Stimulated activated CD8-positive, alpha-beta memory T cell treated with anti-CD3 and anti-CD28 coated beads, Interleukin-12 subunit alpha, Interleukin-12 subunit beta, amount 100 ng/mL, for 4 hours (primary cell): Measurements from ENCODE around the gene SH2D4B.
"Not testable (repeated sequence)": the region's sequence is repeated elsewhere in the genome, so short reads cannot be mapped to it uniquely, and the experiment has no call there.

Source experiments
- DNase-seq: peaks from one replicate; pipeline ENCODE4 v3.0.0-alpha.2; 2020; ENCODE audit warnings: low read depth

The SH2D4B gene

DNA sequence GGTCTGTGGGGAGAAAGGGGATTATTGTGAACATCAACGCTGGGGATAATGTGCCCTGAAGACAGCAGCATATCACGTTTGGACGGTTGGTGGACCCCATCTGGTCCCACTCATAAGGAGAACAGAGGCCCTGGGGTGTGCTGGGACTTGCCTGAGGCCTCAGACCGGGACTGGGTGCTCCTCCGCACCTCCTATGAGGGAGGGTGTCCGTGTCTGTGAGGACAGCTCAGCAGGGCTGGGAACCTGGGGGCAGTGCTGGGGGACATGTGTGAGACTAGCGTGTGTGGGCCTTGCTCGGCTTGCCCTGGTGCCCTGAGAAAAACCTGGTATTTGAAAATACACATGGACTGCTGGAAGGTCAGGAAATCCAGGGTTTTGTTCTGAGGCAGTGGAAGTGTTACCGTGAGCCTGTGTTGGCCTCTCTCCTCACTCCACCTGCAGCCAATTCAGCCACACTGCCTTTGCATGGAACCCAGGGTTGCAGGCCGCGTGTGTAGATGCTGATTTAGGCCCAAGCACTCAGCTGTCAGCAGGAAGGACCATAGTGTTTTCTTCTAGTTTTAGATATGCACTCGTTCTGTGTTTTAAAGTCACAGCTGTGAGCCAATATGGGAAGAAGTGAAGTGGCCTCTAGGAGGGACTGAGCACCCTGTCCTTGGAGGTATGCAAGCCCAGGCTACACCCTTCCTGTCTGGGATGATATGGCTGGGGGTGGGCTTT lies 13.4 kb upstream of the SH2D4B start:
- no peak for DNase-seq

- DNase-seq: no peak
These were observed 11.5 kb upstream of the SH2D4B start for GRCh38 chr10:80526218-80526617.

- DNase-seq: no peak
These were observed 11.0 kb upstream of the SH2D4B start for GRCh38 chr10:80526742-80527141.

DNA sequence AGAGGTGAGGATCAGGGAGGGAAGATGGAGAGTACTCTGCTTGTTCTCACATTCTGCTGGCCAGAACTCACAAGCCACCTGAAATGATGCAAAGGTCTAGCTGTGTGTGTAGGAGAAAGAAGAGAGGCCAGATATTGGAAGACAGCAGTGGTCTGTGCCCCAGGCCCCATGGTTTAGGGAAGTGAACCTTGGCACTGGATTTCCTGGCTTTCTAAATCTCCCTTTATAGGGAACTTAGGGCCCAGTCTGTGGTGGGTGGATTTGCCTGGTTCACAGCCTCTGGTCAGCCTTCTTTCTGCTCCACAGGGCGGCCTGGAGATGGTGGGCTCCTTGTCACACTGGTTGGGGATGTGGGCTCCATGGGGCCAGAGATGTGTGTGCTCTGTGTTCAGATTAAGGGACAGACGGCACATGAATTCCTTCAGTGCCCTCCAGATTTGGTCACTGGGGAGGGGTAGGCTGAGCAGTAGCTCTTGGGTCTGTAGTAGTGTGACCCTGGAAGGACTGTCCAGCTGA lies 9.5 kb upstream of the SH2D4B start:
- no peak for DNase-seq

DNA sequence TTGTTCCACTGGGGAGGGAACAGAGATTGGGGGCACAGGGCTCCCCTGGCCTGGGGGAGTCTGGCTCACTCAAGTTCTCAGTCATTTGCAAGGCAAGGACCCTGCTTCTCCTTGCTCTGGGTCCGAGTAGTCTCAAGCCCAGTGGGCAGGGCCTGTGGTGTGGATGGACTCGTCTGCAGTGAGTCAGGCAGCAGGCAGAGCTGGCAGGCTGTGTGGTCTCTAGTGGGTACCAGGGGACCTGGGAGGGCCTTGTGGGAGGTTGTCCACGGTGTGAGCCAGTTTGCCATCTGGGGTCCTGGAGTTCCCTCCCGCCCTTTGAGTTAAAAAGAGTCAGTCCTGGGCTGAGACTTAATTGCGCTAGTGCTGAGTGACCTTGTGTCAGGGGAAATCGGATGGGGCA lies 8.8 kb upstream of the SH2D4B start:
- no peak for DNase-seq

DNA sequence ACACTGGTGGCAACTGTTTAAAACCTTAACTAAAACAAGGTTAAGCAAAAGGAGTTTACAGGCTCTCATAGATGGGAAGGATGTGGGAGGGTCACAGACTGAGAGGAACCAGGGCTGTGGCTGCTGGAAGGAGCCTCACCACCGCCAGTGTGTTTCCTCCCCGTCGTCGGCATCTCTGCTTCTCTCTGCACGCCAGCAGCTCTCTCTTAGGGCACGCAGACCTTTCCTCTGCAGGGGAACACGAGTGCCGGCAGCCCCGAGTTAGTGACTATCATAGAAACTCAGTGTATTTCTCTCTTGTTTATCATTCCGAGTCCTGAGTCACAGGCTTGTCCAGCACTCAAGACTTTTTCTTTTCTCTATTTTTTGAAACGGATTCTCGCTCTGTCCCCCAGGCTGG lies 8.1 kb upstream of the SH2D4B start:
- no peak for DNase-seq

- no peak for DNase-seq
These were observed 7.5 kb upstream of the SH2D4B start for GRCh38 chr10:80530251-80530650.

DNA sequence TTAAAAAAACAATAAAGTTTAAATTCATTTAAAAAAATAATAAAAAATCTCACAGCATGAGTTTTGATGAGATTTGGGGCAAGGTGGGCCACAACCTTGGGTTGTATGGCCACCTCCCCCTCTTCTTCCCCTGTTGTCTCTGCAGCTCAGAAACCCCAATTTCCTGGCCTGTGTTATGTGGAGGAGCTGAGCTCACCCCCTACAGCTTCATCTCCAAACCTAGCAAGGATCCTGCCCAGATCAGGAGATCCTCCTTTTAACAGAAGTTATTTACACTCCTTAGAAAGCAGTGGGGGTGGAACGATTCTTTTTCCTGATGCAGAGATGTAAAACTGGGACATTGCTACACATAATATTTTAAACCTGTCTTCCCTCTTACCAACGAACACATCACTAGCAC lies 6.9 kb upstream of the SH2D4B start:
- DNase-seq: no peak

DNA sequence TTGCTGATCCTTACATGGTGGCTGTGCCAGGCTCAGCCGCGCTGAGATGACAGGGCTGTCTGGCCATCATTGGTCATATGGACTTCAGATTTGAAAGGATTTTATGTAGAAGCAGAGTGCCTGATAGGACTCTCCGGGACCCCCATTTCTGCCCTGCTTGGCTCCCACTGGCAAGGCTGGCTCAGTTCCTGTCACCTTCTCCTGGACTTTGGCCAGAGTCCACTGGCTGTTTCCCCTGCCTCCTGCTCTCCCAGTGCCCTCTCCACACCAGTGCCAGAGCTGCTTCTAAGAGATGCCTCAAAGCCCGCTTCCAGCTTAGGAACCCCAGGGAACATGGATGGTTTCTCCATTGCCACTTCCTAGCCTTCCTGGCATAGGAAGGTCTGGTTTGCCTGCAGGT lies 5.1 kb upstream of the SH2D4B start:
- DNase-seq: no peak

- not testable (repeated sequence) for DNase-seq
These were observed 3.6 kb upstream of the SH2D4B start for GRCh38 chr10:80534059-80534458.

- DNase-seq: not testable (repeated sequence)
These were observed 3.1 kb upstream of the SH2D4B start for GRCh38 chr10:80534646-80535045.

GRCh38 chr10:80535671-80536360 lies 1.9 kb upstream of the SH2D4B start:
- peak; percentile 61 for DNase-seq

DNA sequence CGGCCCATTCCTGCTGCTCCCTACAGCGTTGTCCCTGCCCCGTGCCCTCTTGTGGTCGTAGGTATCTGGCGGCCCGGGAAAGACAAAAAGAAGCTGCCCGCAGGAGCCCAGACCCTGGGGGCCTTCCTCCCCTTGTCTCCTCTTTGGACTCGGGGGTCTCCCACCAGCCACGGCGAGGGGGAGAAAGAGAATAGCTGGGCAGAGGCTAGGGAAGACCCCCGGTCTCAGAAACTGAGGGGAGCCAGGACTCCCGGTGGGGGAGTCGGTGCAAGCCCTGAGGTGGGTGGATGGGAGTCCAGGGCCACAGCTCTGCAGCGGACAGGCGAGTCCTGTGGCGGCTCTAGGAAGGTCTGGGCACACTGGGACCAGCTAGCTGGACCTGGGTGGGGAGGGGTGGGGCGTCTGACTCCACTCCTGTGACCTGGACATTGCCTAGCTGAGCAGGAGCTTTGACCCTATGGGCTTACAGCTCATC lies 1.3 kb upstream of the SH2D4B start:
- no peak for DNase-seq

GRCh38 chr10:80537086-80537735 lies 491 bp upstream of the SH2D4B start:
- DNase-seq: no peak

GRCh38 chr10:80538481-80539185 lies 931 bp downstream of the SH2D4B start:
- no peak for DNase-seq

- DNase-seq: no peak
These were observed 1.8 kb downstream of the SH2D4B start for GRCh38 chr10:80539421-80540031.

- DNase-seq: no peak
These were observed 2.4 kb downstream of the SH2D4B start for GRCh38 chr10:80540136-80540535.

- DNase-seq: no peak
These were observed 2.9 kb downstream of the SH2D4B start for GRCh38 chr10:80540618-80540980.

DNA sequence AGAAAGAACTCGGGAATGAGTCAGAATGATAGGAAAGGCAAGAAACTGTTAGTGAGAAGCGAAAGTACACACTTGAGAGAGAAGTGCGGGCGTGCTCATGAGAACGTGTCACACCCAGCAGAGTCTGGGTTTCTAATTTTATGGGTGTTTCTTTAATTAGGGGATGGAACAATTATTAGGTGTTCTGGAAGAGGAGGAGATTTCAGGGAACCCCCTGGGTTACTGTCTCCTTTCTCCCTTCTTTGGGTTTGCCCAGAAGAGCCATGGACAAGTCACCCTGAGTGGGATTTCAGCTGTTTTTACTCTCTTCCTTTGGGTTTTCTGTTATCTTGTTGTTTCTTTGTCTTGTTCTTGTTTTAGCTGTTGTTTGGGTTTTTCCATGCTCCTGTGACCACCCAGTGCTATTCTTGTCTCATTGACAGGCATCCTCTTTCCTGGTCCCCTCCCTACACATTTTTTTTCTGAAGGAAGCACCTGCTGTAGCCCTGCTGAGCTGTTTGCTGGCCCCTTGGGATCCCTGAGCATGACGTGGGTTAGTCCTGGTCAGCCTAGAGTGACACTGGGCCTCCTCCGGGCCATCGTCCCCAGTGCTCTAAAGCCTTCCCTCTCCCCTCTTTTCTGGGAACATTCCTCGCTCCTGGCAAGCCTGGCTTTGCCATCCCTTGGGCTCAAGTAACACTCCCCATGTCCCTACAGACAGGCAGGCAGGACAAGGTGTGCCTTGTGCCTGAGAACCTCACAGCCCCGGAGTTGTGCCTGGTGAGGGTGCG lies 3.5 kb downstream of the SH2D4B start:
- DNase-seq: no peak

DNA sequence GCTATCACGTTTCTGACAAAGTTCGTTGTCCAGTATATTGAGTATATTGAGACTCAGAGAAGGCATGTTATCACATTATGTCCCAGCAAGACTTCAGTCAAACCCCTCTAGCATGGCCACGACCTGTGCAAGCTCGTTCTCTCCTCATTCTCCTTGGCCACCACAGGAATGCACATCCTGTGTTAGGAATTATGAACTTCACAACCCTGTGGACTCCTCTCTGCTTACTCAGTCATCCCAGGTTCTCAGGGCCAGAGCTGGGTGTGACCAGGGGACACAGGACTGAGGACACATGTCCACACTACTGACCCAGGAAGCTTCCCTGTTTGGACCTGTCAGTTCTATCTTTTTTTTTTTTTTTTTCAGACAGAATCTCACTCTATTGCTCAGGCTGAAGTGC lies 4.4 kb downstream of the SH2D4B start:
- DNase-seq: no peak

DNA sequence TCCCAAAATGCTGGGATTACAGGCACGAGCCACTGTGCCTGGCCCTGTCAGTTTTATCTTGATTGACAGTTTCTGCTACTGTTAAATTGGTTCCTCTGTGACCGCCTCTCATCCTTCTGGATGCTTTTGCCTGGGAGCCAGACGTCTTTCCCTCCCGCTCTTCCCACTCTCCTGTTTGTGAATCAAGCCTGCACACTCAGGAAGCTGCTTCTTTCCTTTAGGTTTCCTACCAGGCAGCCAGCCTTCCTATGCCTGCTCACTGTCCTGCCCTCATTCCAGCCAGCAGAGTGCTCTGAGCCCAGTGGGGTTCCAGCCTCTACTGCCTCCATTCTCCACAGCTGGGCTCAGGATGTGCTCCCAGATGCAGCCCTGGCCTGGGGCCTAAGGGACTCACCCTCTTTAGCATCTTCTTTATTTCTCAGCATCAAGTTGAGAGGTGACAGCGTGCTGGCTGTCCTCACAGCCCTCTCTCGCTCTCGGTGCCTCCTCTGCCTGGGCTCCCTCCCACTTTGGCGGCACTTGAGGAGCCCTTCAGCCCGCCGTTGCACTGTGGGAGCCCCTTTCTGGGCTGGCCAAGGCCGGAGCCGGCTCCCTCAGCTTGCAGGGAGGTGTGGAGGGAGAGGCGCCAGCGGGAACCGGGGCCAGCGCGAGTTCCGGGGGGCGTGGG lies 5.1 kb downstream of the SH2D4B start:
- DNase-seq: no peak
